Measurements from ENCODE around the gene ADTRP. TPM values are rescaled to one million over a fixed set of nuclear protein-coding genes. Genes with fewer than 3 reads are reported as not detected.
"Not testable (repeated sequence)": the region's sequence is repeated elsewhere in the genome, so short reads cannot be mapped to it uniquely, and the experiment has no call there.

Gene ADTRP
- total RNA-seq, 1 donor from 2014 or later = 0.68 TPM

DNA sequence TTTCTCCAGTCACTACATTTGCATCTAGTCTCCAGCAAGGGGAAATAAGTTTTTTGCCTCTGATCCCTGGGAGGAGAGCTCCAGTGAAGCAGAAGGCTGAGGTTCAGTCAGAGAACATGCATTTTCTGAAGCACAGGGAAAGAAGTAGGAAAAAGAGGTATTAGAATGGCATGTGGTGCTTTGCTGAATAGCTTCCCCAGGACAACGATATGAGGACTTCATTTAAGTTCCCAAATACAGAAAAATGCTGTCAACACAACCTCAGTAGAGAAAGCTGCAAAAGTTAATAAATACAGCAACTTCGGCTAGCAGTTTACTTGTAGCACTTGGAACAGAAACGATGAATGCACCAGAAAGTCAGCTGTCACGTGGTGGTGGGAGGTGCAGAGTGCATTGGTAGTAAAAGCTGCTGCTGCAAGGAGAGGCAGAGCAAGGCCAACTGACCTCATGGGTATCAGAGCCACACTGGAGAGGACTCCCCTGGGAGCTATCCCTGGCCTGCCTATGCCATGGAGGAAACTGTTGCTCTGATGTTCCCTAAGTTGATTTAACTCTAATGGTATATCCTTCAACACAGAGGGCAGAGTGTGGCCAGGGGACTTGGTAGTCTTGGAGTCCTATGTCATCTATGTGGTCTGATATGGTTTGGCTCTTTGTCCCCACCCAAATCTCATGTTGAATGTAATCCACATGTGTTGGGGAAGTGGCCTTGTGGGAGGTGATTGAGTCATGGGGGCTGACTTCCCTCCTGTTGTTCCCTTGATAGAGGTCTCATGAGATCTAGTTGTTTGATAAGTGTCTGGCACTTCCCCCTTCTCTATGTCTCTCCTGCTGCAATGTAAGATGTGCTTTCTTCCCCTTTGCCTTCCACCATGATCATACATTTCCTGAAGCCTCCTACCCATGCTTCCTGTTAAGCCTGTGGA lies 85.9 kb downstream of the ADTRP start:
- Histone ChIP-seq H4K20me1 (ENCODE audit: insufficient read depth, low read length) (no peaks in the 10 kb centered on the region), H3K9me3 (ENCODE audit: insufficient read depth, low read depth, low read length) (no peaks in the 10 kb centered on the region), H3K36me3 (ENCODE audit: insufficient read depth, low read length) (no peaks in the 10 kb centered on the region), H3K27me3 (ENCODE audit: insufficient read depth, low read length) (no peaks in the 10 kb centered on the region), H3K4me1 (ENCODE audit: insufficient read depth, low read length) (no peaks in the 10 kb centered on the region), H3K4me3 (ENCODE audit: insufficient read depth, low read depth, low read length) (no peak overlapping the region), H2AFZ (ENCODE audit: low read depth, low read length) (no peak overlapping the region), H3K79me2 (ENCODE audit: insufficient read depth, low read length) (no peaks in the 10 kb centered on the region), H3K27ac (ENCODE audit: low read depth, low read length) (no peak overlapping the region), H3K4me2 (ENCODE audit: low read length) (no peak overlapping the region), H3K9ac (ENCODE audit: low read length) (no peak overlapping the region)
- FAIRE-seq (no peak), DNase-seq (ENCODE audit: low read depth) (no peak)
- Mint-ChIP-seq H3K27ac (ENCODE audit: unreplicated experiment) (no peak overlapping the region), H3K36me3 (ENCODE audit: low read depth, unreplicated experiment) (peaks cover 3% of the 10 kb centered on the region), H3K9me3 (ENCODE audit: unreplicated experiment) (peaks cover 5% of the 10 kb centered on the region), H3K4me1 (ENCODE audit: low read depth, unreplicated experiment) (no peaks in the 10 kb centered on the region), H3K27me3 (ENCODE audit: low read depth, unreplicated experiment) (no peaks in the 10 kb centered on the region), H3K4me3 (ENCODE audit: unreplicated experiment) (no peak overlapping the region)
- TF ChIP-seq EZH2 (IDR thresholded peaks at IDR 0.05; ENCODE audit: insufficient read depth, low read length) = no peak
- TF ChIP-seq, protein P1, sequence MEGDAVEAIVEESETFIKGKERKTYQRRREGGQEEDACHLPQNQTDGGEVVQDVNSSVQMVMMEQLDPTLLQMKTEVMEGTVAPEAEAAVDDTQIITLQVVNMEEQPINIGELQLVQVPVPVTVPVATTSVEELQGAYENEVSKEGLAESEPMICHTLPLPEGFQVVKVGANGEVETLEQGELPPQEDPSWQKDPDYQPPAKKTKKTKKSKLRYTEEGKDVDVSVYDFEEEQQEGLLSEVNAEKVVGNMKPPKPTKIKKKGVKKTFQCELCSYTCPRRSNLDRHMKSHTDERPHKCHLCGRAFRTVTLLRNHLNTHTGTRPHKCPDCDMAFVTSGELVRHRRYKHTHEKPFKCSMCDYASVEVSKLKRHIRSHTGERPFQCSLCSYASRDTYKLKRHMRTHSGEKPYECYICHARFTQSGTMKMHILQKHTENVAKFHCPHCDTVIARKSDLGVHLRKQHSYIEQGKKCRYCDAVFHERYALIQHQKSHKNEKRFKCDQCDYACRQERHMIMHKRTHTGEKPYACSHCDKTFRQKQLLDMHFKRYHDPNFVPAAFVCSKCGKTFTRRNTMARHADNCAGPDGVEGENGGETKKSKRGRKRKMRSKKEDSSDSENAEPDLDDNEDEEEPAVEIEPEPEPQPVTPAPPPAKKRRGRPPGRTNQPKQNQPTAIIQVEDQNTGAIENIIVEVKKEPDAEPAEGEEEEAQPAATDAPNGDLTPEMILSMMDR (IDR thresholded peaks at IDR 0.05; ENCODE audit: insufficient read depth, low read depth, low read length) = no peak

DNA sequence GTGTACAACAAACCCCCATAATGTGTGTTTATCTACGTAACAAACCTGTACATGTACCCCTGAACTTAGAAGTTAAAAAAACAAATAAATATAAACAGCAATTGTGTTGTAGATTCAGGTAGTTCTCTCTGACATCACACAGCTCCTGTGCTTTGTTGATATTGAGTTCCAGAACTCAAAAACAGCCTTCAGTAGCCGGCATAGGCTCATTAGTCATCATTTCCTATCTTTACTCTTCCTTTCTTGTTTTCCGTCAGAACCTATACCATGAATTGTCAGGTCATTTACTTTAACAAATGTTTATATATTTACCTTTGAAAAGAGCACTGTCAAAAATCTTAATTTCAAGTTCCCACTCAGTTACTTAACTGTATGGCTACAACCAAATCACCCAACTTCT lies 88.8 kb downstream of the ADTRP start:
- H3K36me3 Mint-ChIP-seq (ENCODE audit: low read depth, unreplicated experiment) = peaks cover 3% of the 10 kb centered on the region
- no peaks in the 10 kb centered on the region for H3K27me3 Mint-ChIP-seq (ENCODE audit: low read depth, unreplicated experiment)
- no peak overlapping the region for H3K4me3 Mint-ChIP-seq (ENCODE audit: unreplicated experiment)

DNA sequence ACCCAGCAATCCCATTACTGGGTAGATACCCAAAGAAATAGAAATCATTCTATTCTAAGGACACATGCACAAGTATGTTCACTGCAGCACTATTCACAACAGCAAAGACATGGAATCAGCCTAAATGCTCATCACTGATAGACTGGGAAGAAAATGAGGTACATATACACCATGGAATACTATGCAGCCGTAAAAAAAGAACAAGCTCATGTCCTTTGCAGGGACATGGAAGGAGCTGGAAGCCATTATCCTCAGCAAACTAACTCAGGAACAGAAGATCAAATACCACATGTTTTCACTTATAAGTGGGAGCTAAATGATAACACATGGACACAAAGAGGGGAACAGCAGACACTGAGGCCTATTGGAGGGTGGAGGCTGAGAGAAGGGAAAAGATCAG lies 89.2 kb downstream of the ADTRP start:
- not testable (repeated sequence) for H3K9ac ChIP-seq (ENCODE audit: low read length); H3K27ac ChIP-seq (ENCODE audit: low read depth, low read length); FAIRE-seq; H3K9me3 ChIP-seq (ENCODE audit: insufficient read depth, low read depth, low read length); H3K36me3 Mint-ChIP-seq (ENCODE audit: low read depth, unreplicated experiment); H3K4me3 ChIP-seq (ENCODE audit: insufficient read depth, low read depth, low read length); H3K9me3 Mint-ChIP-seq (ENCODE audit: unreplicated experiment); H3K79me2 ChIP-seq (ENCODE audit: insufficient read depth, low read length); H3K27me3 Mint-ChIP-seq (ENCODE audit: low read depth, unreplicated experiment); H3K4me1 ChIP-seq (ENCODE audit: insufficient read depth, low read length); H3K27ac Mint-ChIP-seq (ENCODE audit: unreplicated experiment); H3K27me3 ChIP-seq (ENCODE audit: insufficient read depth, low read length); DNase-seq (ENCODE audit: low read depth); H3K4me3 Mint-ChIP-seq (ENCODE audit: unreplicated experiment); H4K20me1 ChIP-seq (ENCODE audit: insufficient read depth, low read length); H2AFZ ChIP-seq (ENCODE audit: low read depth, low read length); H3K4me2 ChIP-seq (ENCODE audit: low read length); H3K36me3 ChIP-seq (ENCODE audit: insufficient read depth, low read length)
- H3K4me1 Mint-ChIP-seq (ENCODE audit: low read depth, unreplicated experiment) = peaks cover 23% of the 10 kb centered on the region

More for the DNA sequence above, 88.8 kb downstream of the ADTRP start:
- Histone ChIP-seq H3K4me2 (ENCODE audit: low read length) (no peak overlapping the region), H3K27ac (ENCODE audit: low read depth, low read length) (no peak overlapping the region), H3K36me3 (ENCODE audit: insufficient read depth, low read length) (no peaks in the 10 kb centered on the region), H4K20me1 (ENCODE audit: insufficient read depth, low read length) (no peaks in the 10 kb centered on the region), H3K4me3 (ENCODE audit: insufficient read depth, low read depth, low read length) (no peak overlapping the region), H3K79me2 (ENCODE audit: insufficient read depth, low read length) (no peaks in the 10 kb centered on the region), H2AFZ (ENCODE audit: low read depth, low read length) (no peak overlapping the region), H3K27me3 (ENCODE audit: insufficient read depth, low read length) (no peaks in the 10 kb centered on the region), H3K4me1 (ENCODE audit: insufficient read depth, low read length) (peaks cover 5% of the 10 kb centered on the region), H3K9me3 (ENCODE audit: insufficient read depth, low read depth, low read length) (no peaks in the 10 kb centered on the region), H3K9ac (ENCODE audit: low read length) (no peak overlapping the region)
- Mint-ChIP-seq H3K9me3 (ENCODE audit: unreplicated experiment) (no peaks in the 10 kb centered on the region), H3K4me1 (ENCODE audit: low read depth, unreplicated experiment) (peaks cover 20% of the 10 kb centered on the region), H3K27ac (ENCODE audit: unreplicated experiment) (no peak overlapping the region)
- no peak for TF ChIP-seq EZH2 (IDR thresholded peaks at IDR 0.05; ENCODE audit: insufficient read depth, low read length)
- TF ChIP-seq, protein P1 (IDR thresholded peaks at IDR 0.05; ENCODE audit: insufficient read depth, low read depth, low read length) = no peak
- FAIRE-seq (no peak), DNase-seq (ENCODE audit: low read depth) (no peak)

Data from astrocyte (in vitro differentiated cells and primary cell).